ENCODE measurements around the gene CCDC57.
"Not testable (repeated sequence)": the region's sequence is repeated elsewhere in the genome, so short reads cannot be mapped to it uniquely, and the experiment has no call there.

Gene CCDC57

GRCh38 chr17:82223517-82223916, 10.9 kb upstream of the CCDC57 start:
- no peak for DNase-seq (ENCODE audit: low spot score)

GRCh38 chr17:82222816-82223215, 10.2 kb upstream of the CCDC57 start:
- DNase-seq (ENCODE audit: low spot score), result no peak

GRCh38 chr17:82221341-82221902, 8.8 kb upstream of the CCDC57 start:
- no peak for DNase-seq (ENCODE audit: low spot score)

- DNase-seq (ENCODE audit: low spot score), result no peak
These were observed 7.4 kb upstream of the CCDC57 start for GRCh38 chr17:82219753-82220709.

GRCh38 chr17:82219083-82219482, 6.4 kb upstream of the CCDC57 start:
- no peak for DNase-seq (ENCODE audit: low spot score)

- DNase-seq (ENCODE audit: low spot score), result no peak
These were observed 5.9 kb upstream of the CCDC57 start for GRCh38 chr17:82218349-82219075.

GRCh38 chr17:82217530-82218204, 5.0 kb upstream of the CCDC57 start:
- DNase-seq (ENCODE audit: low spot score), result no peak

GRCh38 chr17:82217120-82217529, 4.5 kb upstream of the CCDC57 start:
- no peak for DNase-seq (ENCODE audit: low spot score)

GRCh38 chr17:82216301-82217119, 3.9 kb upstream of the CCDC57 start:
- peak; percentile 37 for DNase-seq (ENCODE audit: low spot score)

GRCh38 chr17:82215972-82216300, 3.3 kb upstream of the CCDC57 start:
- no peak for DNase-seq (ENCODE audit: low spot score)

- no peak for DNase-seq (ENCODE audit: low spot score)
These were observed 2.7 kb upstream of the CCDC57 start for GRCh38 chr17:82215095-82215971.

- no peak for DNase-seq (ENCODE audit: low spot score)
These were observed 1.5 kb upstream of the CCDC57 start for GRCh38 chr17:82214012-82214628.

GRCh38 chr17:82213251-82214011, 789 bp upstream of the CCDC57 start:
- no peak for DNase-seq (ENCODE audit: low spot score)

- not testable (repeated sequence) for DNase-seq (ENCODE audit: low spot score)
These were observed 2.0 kb downstream of the CCDC57 start for GRCh38 chr17:82210655-82211054.

GRCh38 chr17:82205720-82206508, 6.7 kb downstream of the CCDC57 start:
- peak; percentile 85 for DNase-seq (ENCODE audit: low spot score)

GRCh38 chr17:82204831-82205719, 7.6 kb downstream of the CCDC57 start:
- DNase-seq (ENCODE audit: low spot score), result no peak

GRCh38 chr17:82203920-82204319, 8.7 kb downstream of the CCDC57 start:
- no peak for DNase-seq (ENCODE audit: low spot score)

Data from LoVo (cell line).